HG02610 (cell line): Measurements from ENCODE around the gene DSE.
"Not testable (repeated sequence)": the region's sequence is repeated elsewhere in the genome, so short reads cannot be mapped to it uniquely, and the experiment has no call there.

Experiments
- ATAC-seq: cut with Tn5 transposase; IDR thresholded peaks from one replicate; pipeline ENCODE4 v1.9.1; 2021; ENCODE audit warnings: mild to moderate bottlenecking, moderate library complexity; ENCODE audit not compliant: unreplicated experiment

The DSE gene

DNA sequence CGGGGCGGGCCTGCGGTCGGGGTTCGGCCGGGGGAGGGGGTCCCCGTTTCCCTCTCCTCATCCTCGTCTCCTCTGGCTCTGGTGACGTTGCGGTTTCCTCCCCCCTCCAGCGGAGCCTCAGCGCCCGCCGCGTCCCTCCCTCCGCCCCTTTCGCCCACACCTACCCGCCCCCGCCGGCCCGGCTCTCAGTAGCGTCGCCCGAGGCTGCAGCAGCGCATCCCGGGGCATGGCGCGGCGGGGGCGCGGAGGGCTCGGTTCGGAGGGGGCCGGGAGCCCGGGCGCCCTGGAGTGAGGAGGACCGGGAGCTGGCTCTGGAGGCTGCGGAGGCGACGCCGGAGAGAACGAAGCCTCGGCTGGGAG lies at the start of gene DSE:
DSE (plus strand) TSS at position 188 of the 360 bp plus-strand sequence. CDS start 28,304 bp downstream, outside the sequence.
- peak; percentile 79 for ATAC-seq

DNA sequence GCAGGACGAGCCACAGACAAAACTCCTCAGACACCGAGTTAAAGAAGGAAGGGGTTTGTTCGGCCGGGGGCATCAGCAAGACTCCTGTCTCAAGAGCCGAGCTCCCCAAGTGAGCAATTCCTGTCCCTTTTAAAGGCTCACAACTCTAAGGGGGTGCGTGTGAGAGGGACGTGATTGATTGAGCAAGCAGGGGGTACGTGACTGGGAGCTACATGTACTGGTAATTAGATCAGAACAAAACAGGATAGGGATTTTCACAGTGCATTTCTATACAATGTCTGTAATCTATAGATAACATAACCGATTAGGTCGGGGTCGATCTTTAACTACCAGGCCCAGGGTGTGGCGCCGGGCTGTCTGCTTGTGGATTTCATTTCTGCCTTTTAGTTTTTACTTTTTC lies 48.8 kb upstream of the DSE start:
- ATAC-seq = not testable (repeated sequence)

DNA sequence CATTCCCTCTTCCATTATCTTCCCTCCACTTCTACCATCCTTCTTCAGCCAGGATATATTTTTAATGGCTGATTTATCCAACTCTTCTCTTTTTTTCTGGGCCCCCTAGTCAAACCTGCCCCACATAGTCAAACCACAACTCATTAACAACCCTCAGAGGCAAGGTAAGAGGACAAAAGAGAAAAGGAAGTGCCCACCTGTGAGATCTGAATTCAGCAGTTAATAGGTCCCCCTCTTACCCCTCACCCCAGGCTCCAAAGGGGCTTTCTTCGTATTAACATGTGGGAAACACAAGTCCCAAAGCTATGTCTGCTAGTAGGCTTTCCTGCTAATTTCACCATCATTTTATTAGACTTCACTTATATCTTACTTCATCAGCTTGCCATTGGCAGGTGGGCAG lies 46.9 kb upstream of the DSE start:
- no peak for ATAC-seq

DNA sequence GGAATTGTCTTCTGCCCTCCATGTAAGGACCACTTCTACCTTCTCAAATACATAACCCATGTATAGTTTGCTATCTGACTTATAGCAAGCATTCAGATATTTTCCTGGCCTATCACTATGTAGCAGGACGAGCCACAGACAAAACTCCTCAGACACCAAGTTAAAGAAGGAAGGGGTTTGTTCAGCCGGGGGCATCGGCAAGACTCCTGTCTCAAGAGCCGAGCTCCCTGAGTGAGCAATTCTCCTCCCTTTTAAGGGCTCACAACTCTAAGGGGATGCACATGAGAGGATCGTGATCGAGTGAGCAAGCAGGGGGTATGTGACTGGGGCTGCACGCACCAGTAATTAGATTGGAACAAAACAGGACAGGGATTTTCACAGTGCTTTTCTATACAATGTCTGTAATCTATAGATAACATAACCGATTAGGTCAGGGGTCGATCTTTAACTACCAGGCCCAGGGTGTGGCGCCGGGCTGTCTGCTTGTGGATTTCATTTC lies 45.1 kb upstream of the DSE start:
- ATAC-seq = not testable (repeated sequence)

DNA sequence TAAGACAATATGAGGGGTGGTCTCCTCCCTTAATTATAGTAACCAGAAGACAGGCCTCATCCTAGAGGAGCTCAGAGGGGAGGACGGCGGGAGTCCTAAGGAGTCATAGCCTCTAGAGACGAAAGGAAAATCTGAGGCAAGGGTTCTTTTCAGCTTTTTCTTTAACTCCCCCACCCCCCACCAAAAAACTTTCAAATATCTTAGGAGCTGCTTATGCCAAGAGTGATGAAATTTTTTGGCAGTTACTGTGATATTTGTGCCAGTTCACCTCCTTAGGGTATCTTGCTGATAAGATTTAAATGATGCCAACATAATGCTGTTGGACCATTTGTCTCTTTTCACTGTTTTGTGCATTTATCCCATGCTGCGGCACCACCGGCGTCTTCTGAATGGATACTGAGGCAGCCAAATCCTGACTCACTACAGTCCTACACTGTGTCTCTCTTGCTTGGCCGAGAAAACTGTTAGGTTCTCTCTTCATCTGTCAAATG lies 44.5 kb upstream of the DSE start:
- ATAC-seq = no peak

DNA sequence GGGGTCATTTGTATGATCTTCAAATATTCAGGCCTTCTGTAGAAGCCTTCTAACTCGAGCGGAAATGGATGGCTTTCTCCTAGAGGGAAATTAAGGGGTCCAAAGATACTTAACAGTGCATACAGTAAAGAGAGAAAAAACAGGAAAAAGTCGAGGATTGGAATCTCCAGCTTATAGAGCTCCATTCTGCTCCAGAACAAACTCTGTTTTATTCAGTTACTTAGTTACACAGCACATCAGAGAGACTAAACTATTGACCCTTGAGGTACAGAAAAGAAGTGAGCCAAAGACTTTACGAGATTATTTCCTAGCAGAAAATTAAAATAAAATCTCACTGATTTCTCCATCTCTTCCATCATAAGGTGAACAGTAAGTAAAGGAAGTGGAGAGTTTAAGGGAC lies 43.8 kb upstream of the DSE start:
- ATAC-seq = no peak

DNA sequence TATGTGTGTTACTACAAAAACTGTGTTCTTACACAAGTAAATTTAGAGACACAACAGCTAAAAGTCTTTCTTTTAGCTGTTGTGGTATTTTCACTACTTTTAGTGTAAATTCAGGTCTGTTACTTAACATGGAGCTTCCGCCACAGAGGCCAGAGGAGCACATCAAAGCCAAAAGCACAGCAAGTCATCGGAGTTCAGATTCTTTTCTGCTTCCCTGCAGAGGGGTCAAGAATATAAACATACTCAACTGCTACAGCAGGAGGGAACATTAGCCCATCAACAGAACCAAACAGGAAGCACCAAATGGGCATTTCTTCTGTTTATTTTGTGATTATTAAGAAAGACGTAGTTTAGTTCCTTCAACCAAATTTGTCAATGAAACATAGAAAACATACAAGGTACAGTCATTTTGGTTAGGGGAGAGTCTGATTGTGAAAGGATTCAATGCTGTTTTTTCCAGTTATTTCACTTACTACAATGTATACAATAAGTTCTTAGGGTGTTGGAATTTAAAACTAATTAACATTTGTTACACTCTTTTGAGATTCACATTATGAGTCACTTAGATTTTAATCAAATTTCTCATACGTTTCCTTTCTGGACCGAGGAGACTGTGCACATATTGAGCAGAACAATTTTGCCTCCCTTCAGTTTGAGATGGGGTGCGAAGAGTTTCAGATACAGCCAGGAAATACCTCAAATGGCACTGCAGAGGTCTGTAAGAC lies 42.8 kb upstream of the DSE start:
- no peak for ATAC-seq

DNA sequence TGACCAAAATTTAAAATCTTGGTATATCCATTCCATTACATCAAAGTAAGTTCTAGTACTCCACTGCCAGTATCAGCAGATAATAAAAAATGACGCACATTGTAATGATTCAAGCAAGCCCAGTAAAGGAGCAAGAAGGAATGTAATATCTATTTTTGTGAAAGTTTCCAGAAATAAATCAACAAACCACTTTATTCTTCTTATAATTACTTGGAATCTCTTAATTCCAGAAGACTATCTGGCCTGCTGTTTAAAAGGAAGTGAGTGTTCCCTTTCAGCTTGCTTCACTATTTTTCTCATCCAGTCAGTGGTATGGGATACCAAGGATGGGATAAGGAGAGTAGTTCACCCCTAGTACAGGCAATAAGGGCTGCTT lies 42.2 kb upstream of the DSE start:
- no peak for ATAC-seq

DNA sequence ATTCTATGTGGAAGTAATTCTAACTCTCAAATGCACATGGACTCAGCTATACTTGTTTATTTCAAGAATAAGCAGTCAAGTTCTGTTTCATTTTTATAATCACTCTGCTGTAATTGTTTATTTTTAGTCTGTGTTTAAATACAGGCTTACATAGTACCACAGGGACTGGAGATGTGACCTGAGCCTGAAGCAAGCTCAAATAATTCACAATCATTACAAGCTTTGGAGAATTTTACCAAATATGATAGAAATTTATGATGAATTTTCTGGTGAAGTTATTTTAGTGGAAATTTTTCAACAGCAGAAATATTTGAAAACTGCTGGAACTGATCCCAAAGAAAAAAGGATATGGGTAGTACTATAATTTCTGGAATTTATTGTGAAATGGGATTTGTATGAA lies 41.6 kb upstream of the DSE start:
- no peak for ATAC-seq

DNA sequence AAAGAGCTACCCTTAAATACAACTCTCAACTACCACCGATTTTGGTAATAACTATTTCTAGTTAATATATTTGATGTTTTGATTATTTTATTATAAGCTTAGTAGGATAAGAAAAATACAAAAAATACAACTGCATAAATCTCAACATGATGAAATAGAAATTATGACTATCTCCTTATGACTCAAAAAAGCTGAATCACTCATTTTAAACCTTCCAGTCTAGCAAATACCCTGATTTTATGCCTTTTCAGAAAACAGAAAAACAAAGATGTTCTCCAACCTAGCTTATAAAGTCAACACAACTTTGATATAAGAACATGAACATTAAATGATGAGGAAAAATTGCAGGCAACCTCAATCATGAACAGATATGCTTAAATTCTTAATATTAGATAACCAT lies 40.2 kb upstream of the DSE start:
- ATAC-seq = no peak

DNA sequence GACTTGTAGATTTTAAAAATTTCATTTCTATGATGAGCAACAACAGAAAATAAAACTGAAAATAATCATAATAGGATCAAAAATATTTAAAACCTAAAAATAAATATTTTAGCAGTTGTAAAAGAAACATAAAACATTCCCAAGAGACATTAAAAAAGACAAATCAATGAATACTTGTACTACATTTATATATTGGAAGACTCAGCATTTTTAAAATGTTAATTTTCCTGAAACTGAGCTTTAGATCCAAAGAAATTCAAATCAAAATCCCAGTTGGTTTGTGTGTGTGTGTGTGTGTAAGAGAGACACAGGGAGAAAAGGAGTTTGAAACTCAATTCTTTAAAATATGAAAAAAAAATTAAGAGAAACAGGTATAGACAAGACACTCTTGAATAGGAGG lies 38.7 kb upstream of the DSE start:
- ATAC-seq = no peak

DNA sequence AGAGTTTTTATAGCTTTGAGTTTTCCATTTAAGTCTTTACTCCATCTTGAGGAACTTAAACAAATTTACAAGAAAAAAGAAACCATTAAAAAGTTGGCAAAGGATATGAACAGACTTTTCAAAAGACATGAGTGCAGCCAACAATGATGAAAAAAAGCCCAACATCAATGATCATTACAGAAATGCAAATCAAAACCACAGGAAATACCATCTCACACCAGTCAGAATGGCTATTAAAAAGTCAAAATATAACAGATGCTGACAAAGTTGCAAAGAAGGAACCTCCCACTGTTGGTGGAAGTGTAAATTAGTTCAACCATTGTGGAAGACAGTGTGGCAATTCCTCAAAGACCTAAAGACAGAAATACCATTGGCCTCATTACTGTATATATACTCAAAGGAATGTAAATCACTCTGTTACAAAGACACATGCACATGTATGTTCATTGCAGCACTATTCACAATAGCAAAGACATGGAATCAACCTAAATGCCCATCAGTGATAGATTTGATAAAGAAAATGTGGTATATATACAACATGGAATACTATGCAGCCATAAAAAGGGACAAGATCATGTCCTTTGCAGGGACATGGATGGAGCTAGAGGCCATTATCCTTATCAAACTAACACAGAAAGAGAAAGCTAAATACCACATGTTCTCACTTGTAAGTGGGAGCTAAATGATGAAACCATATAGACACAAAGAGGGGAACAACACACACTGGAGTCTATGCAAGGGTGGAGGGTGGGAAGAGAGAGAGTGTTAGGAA lies 35.9 kb upstream of the DSE start:
- not testable (repeated sequence) for ATAC-seq

DNA sequence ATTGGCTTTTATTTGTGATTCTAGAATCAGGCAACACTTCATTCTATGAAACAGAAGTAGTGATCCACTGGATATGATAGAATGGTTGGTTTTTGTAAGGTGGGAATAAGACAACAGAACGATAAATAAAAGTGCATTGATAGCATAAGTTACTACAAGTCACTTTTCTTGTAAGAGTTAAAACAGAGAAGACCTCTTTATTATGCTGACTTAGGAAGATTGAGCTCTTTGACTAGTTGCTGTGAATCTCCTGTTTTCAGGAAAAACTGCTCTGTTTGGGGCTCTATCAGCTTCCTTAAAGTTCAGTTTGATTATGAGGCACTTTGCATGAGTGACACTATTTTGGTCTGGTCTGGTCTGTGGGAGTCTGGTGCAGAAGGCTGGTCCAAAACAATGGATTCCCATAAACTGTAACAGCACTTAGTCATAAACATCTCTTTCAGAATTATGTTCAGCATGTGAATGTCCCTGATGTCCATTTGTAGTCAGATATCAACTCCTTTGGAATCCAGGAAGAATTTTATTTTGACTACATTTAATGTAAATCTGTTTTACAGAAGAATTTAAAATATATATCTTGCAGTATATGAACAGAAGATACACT lies 35.0 kb upstream of the DSE start:
- no peak for ATAC-seq

DNA sequence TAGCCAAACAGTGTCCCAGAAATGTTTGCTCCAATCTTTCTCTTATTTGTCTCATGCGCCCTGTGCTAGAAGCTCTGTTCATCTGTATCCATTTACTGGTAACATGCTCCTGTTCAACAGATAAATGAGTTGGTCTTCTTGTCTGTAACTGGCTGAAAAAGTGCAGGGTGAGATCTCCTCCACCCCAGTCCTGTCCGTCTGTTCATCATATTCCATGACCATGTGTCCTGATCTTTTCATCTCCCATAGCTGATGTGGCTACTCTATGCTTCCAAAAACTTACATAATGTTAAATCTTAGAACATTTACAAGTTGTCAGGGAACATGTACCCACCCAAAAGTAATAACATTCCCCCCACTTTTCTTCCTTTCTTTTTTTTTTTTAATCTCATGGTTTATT lies 31.8 kb upstream of the DSE start:
- ATAC-seq = no peak

DNA sequence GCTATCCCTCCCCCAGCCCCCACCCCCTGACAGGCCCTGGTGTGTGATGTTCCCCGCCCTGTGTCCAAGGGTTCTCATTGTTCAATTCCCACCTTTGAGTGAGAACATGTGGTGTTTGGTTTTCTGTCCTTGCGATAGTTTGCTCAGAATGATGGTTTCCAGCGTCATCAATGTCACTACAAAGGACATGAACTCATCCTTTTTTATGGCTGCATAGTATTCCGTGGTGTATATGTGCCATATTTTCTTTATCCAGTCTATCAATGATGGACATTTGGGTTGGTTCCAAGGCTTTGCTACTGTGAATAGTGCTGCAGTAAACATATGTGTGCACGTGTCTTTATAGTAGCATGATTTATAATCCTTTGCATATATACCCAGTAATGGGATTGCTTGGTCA lies 30.1 kb upstream of the DSE start:
- not testable (repeated sequence) for ATAC-seq

DNA sequence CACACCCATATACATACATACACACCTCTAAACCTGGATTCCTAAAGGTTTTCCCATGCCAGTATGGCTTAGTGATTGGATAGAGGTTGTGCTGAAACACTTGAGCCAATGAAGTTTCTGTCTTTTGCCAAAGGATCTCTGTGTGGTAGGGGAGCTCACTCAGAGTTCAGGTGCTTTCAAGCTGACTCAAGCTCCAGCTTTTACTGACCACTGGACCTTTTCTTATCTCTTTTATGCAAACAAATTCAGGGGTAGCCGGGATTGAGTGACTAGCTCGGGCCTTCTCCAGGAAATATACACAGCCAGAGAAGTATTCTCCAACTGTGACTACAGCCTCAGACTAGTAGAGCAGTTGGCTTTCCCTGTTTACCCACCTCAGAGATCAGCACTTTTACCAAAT lies 21.5 kb upstream of the DSE start:
- no peak for ATAC-seq

DNA sequence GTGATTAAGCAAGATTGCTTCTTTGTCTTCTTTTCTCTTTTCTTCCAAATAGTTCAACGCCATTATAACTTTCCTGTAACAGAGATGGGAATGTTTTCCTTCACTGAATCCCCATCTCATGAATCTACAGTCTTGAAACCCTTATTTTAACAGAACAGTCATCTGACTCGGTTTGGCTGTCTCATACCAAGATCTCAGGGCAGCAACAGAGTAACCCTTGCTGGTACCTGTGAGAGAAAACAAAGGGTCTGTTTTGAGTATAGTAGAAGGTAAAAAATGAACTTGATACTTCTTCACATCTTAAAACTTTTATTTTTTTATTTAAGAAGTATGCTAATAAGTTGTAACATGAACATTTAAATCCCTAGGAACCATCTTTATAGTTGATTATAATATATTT lies 19.6 kb upstream of the DSE start:
- peak; percentile 77 for ATAC-seq

DNA sequence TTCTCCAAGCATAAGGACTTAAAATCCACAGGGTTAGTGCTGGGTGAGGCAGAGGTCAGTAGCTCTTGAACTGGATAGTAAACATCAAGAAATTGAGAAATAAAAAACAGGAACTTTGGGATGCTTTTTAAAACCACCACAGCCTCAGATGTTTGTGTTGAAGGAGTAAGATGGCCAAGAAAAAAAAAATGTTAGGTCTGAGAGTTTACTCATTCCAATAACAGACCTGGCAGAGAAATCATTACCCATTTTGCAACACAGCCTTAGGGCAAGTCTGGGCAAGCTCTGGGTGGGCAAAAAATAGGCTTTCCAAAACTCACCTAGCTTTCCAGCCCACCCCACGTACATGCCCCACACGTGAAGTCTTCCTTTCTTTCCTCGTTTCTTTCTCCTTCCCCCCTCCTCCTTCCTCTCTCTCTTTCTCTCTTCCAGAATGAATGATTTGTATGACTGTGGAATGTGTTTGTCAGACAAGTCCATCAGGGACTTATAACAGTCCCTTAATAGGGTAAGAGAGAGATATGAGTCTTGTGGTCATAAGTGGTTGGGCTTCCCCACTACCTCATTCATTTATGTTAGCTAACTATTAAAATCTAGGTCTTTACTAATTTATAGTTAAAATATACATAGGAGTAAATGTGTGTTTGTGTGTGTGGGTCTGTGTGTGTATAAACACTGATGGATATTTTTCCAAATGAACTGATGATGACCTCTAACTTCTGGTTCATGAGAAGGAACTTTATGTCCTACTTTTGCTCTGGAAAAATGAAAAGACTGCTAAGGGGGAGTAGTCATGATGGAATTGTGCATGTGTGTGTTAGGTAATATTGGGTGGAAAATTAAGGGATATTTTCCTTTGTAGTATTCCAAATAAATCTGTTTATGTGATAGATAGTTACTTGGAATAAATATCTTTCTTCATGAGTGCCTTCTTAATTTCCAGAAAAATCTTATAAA lies 18.0 kb upstream of the DSE start:
- peak; percentile 82 for ATAC-seq

DNA sequence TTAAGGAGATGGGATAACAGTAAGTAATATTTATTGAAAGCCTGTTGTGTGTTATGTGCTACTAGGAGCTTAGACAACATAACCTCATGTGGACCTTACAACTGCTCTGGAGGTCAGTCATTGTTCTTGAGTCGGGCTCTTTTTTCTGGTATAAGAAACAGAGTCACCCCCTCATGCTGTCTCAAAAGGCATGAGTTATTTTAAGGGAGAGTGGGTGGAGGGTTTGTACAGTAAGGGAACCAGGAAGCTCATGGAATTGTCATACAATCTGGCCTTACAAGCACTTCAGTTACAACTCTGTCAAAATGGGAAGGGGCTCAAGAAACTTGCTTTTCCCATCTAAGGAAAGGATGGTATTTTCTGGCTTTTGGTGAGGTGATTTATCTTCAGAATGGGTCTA lies 16.5 kb upstream of the DSE start:
- ATAC-seq = no peak

DNA sequence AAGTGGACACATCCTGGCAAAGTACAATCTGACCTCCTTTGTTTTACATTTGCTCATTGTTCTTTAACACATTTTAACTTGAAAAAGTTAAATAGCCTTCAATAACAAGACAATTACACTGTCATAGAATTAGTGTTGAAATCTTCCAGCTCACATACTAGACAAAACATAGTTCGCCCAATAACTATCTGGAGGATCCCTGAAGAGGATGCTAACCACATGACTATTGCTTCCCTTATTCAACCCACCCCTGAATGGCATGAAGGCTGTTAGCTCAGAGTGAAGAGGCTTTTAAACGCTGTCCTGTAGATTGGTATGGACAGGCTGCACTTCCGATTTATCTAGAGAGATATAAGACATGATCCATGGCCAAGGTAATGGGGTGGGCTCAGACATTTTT lies 15.0 kb upstream of the DSE start:
- no peak for ATAC-seq

DNA sequence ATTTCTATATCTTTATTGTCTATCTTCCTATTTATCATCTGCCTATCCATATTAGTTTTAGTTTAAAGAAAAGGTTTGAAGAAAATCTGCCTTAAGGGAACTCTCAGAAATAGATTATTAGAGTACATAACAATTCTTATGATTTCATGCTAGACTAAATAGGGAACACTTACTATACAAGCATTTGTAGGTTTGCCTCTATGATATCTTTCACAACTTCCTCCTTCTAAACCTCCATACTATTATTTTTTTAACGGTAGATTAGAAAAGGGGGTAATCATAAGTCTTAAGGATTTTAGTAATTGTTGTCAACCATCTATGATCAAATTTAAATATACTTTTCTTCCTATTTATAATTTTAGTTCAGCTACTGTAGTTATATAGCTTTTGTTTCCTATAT lies 11.6 kb upstream of the DSE start:
- no peak for ATAC-seq
